GM23248 (cell line): Measurements from ENCODE around the gene ATG2A.

Experiments used
- EZH2 ChIP-seq: fragments of 200-600 bp; sonication (generic); IDR thresholded peaks from 2 replicates; pipeline ENCODE4 v1.6.1; 2018; ENCODE audit warnings: antibody characterized with exemption, mild to moderate bottlenecking; ENCODE audit not compliant: insufficient read depth, poor library complexity, severe bottlenecking
- EZH2phosphoT487 ChIP-seq: fragments of 200-600 bp; sonication (generic); IDR thresholded peaks from 2 replicates; pipeline ENCODE4 v1.6.1; 2018; ENCODE audit warnings: antibody characterized with exemption, moderate library complexity, mild to moderate bottlenecking, low read depth; ENCODE audit not compliant: insufficient read depth

GRCh38 chr11:64898076-64898445 is 18.9 kb downstream of the ATG2A start:
- no peak for TF ChIP-seq EZH2phosphoT487
- TF ChIP-seq EZH2: no peak
